ENCODE results near the gene MPRIP.

MPRIP gene

GRCh38 chr17:17079761-17080160 is 37.5 kb downstream of the MPRIP start:
- Histone ChIP-seq H4K20me1 (ENCODE audit: insufficient read depth, low read length) (peaks cover 70% of the 10 kb centered on the region), H3K27me3 (ENCODE audit: insufficient read depth, low read length, poor library complexity) (no peaks in the 10 kb centered on the region), H3K9ac (ENCODE audit: low read depth, low read length) (no peak overlapping the region), H3K4me3 (ENCODE audit: low read depth in 1 of 2, low read length in 2 of 2) (no peak overlapping the region), H3K9me3 (ENCODE audit: insufficient read depth, low read length, severe bottlenecking) (no peaks in the 10 kb centered on the region), H2AFZ (ENCODE audit: low read depth, low read length) (no peak overlapping the region), H3K4me2 (ENCODE audit: insufficient read depth, low read length) (no peak overlapping the region), H3K36me3 (ENCODE audit: insufficient read depth, low read length) (peaks cover 70% of the 10 kb centered on the region), H3K27ac (ENCODE audit: low read length) (no peak overlapping the region), H3K79me2 (ENCODE audit: insufficient read depth, low read length) (peaks cover 82% of the 10 kb centered on the region), H3K4me1 (ENCODE audit: insufficient read depth, low read length) (no peaks in the 10 kb centered on the region)
- no peak for TF ChIP-seq CTCF (IDR thresholded peaks at IDR 0.05; ENCODE audit: borderline replicate concordance, extremely low read depth, low read length, poor library complexity, severe bottlenecking)
- TF ChIP-seq EZH2 (IDR thresholded peaks at IDR 0.05; ENCODE audit: borderline replicate concordance, low read depth, low read length, severe bottlenecking), result no peak
- ATAC-seq (ENCODE audit: insufficient read depth, low read depth), result no peak
- no peak for DNase-seq

DNA sequence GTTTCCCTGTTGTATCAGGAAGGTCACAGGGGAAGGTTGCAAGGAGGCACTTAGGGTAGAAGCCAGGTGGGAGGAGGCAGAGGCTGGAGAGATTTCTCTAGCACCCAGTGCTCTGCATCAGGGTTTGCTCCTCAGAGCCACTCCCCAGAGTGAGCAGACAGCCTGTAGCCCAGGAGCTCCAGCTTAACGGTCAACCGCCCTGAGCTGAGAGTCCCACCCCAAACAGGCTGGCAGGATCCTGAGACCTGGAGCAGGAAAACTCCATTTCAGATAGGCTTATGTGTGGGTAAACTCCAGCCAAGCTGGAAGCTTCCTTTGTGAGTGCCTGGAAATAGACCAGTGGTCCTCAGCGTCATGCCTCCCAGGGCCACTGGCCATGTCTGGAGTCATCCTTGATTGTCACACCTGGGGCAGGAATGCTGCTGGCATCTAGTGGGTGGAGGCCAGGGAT is 37.9 kb downstream of the MPRIP start:
- peaks cover 75% of the 10 kb centered on the region for H3K36me3 ChIP-seq (ENCODE audit: insufficient read depth, low read length)
- no peak for DNase-seq
- peaks cover 70% of the 10 kb centered on the region for H4K20me1 ChIP-seq (ENCODE audit: insufficient read depth, low read length)
- no peak overlapping the region for H3K4me3 ChIP-seq (ENCODE audit: low read depth in 1 of 2, low read length in 2 of 2)
- H2AFZ ChIP-seq (ENCODE audit: low read depth, low read length), result no peak overlapping the region
- no peak overlapping the region for H3K27ac ChIP-seq (ENCODE audit: low read length)
- no peaks in the 10 kb centered on the region for H3K9me3 ChIP-seq (ENCODE audit: insufficient read depth, low read length, severe bottlenecking)
- no peak overlapping the region for H3K4me2 ChIP-seq (ENCODE audit: insufficient read depth, low read length)
- no peaks in the 10 kb centered on the region for H3K27me3 ChIP-seq (ENCODE audit: insufficient read depth, low read length, poor library complexity)
- peaks cover 81% of the 10 kb centered on the region for H3K79me2 ChIP-seq (ENCODE audit: insufficient read depth, low read length)
- no peak overlapping the region for H3K9ac ChIP-seq (ENCODE audit: low read depth, low read length)
- TF ChIP-seq CTCF (IDR thresholded peaks at IDR 0.05; ENCODE audit: borderline replicate concordance, extremely low read depth, low read length, poor library complexity, severe bottlenecking) (no peak), EZH2 (IDR thresholded peaks at IDR 0.05; ENCODE audit: borderline replicate concordance, low read depth, low read length, severe bottlenecking) (no peak)
- H3K4me1 ChIP-seq (ENCODE audit: insufficient read depth, low read length), result no peaks in the 10 kb centered on the region
- no peak for ATAC-seq (ENCODE audit: insufficient read depth, low read depth)

DNA sequence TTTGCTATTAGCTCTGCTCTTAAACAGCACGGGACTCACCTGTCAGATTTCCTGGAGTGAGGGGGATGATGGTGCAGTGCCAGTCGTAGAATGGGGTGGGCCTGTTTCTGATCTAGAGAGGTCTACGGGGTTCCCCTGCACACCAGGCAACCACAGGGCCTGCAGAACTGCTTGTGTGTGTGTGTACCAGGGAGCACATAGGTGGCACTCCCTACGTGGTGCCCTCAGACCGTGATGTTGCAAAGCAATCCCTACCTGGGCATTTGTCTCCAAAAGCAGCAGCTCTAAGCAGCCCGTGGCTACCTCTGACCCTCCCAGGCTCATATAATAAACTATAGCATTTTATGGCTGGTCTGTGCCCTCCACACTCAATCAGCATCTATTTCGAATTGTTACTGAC is 38.5 kb downstream of the MPRIP start:
- Histone ChIP-seq H4K20me1 (ENCODE audit: insufficient read depth, low read length) (peaks cover 65% of the 10 kb centered on the region), H3K4me1 (ENCODE audit: insufficient read depth, low read length) (no peaks in the 10 kb centered on the region), H3K27ac (ENCODE audit: low read length) (no peak overlapping the region), H2AFZ (ENCODE audit: low read depth, low read length) (no peak overlapping the region), H3K9me3 (ENCODE audit: insufficient read depth, low read length, severe bottlenecking) (no peaks in the 10 kb centered on the region), H3K9ac (ENCODE audit: low read depth, low read length) (no peak overlapping the region), H3K36me3 (ENCODE audit: insufficient read depth, low read length) (peaks cover 70% of the 10 kb centered on the region), H3K4me2 (ENCODE audit: insufficient read depth, low read length) (no peak overlapping the region), H3K79me2 (ENCODE audit: insufficient read depth, low read length) (peaks cover 76% of the 10 kb centered on the region), H3K4me3 (ENCODE audit: low read depth in 1 of 2, low read length in 2 of 2) (no peak overlapping the region), H3K27me3 (ENCODE audit: insufficient read depth, low read length, poor library complexity) (no peaks in the 10 kb centered on the region)
- no peak for ATAC-seq (ENCODE audit: insufficient read depth, low read depth)
- TF ChIP-seq EZH2 (IDR thresholded peaks at IDR 0.05; ENCODE audit: borderline replicate concordance, low read depth, low read length, severe bottlenecking) (no peak), CTCF (IDR thresholded peaks at IDR 0.05; ENCODE audit: borderline replicate concordance, extremely low read depth, low read length, poor library complexity, severe bottlenecking) (no peak)
- no peak for DNase-seq

All from DND-41 (cell line).